Coronary artery (tissue), 2 donors: Measurements from ENCODE around the gene MAML3.

Source experiments
- DNase-seq: peaks from one replicate; pipeline ENCODE4 v3.0.0-alpha.2; 2017; ENCODE audit warnings: low spot score
- H3K27ac ChIP-seq, 2 donors: fragments of 200-600 bp; sonication (generic); one replicate each; pipeline ENCODE4 v1.5.1; 2016 to 2019
- H3K4me3 ChIP-seq: fragments of 200-600 bp; sonication (generic); 2 replicates; pipeline ENCODE4 v1.5.1; 2016; ENCODE audit warnings: mild to moderate bottlenecking, moderate library complexity
- TF ChIP-seq, protein P1 (sequence below): fragments of 200-600 bp; sonication (generic); IDR thresholded peaks from one replicate; pipeline ENCODE4 v1.5.1; 2019; ENCODE audit warnings: antibody characterized with exemption

MAML3 gene

DNA sequence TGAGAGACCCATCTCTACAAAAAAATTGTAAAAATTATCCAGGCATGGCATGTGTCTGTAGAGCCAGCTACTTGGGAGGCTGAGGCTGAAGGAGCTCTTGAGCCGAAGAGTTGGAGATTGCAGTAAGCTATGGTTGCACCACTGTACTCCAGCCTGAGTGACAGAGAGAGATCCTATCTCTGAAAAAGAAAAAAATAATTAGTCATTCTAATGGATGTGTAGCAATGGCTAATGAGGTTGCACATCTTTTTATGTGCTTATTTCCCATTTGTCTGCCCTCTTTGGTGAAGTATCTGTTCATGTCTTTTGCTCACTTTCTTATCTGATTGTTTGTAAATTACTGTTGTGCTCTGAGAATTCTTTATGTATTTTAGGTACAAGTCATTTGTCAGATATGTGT lies 19.0 kb upstream of the MAML3 start:
- H3K27ac ChIP-seq: no peak overlapping the region
- DNase-seq: no peak
- TF ChIP-seq, protein P1, sequence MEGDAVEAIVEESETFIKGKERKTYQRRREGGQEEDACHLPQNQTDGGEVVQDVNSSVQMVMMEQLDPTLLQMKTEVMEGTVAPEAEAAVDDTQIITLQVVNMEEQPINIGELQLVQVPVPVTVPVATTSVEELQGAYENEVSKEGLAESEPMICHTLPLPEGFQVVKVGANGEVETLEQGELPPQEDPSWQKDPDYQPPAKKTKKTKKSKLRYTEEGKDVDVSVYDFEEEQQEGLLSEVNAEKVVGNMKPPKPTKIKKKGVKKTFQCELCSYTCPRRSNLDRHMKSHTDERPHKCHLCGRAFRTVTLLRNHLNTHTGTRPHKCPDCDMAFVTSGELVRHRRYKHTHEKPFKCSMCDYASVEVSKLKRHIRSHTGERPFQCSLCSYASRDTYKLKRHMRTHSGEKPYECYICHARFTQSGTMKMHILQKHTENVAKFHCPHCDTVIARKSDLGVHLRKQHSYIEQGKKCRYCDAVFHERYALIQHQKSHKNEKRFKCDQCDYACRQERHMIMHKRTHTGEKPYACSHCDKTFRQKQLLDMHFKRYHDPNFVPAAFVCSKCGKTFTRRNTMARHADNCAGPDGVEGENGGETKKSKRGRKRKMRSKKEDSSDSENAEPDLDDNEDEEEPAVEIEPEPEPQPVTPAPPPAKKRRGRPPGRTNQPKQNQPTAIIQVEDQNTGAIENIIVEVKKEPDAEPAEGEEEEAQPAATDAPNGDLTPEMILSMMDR: no peak
- H3K4me3 ChIP-seq: no peak overlapping the region

DNA sequence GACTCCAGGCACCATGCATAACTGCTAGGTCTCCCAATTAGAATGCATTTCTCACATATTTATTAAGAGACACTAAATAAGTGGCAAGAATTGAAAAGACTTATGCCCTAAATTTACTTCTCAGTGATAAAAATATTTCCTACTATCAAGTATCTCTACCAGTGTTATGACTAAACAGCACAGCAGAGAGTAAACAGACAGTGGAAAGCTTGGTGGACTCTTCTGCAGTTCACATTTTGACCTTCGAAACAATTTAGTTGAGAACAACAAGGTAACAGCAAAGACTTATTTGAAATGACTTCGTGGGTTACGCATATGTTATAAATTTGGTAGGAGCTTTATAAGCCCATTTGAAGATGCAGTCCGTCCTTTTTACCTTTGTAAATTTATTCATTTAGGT lies 16.3 kb upstream of the MAML3 start:
- no peak overlapping the region for H3K27ac ChIP-seq
- no peak overlapping the region for H3K4me3 ChIP-seq
- TF ChIP-seq, protein P1: no peak
- no peak for DNase-seq

DNA sequence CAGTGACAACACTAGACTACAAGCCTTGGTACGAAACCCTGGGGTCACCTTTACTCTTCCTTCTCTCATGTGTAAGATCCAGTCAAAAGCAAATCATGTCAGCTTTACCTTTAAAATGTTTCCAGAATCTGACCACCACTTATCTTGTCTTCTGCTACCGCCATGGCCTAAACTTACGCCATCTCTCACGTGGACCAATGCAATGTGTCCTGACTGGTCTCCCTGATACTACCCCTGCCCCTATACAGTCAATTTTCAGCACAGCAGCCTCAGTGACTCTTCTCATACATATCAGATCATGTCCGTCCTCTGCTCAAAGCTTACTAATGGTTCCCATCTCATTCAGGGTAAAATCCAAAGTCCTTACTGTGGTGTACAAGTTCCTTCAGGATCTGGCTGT lies 15.0 kb upstream of the MAML3 start:
- TF ChIP-seq, protein P1: no peak
- Histone ChIP-seq H3K4me3 (no peak overlapping the region), H3K27ac (no peak overlapping the region)
- no peak for DNase-seq

DNA sequence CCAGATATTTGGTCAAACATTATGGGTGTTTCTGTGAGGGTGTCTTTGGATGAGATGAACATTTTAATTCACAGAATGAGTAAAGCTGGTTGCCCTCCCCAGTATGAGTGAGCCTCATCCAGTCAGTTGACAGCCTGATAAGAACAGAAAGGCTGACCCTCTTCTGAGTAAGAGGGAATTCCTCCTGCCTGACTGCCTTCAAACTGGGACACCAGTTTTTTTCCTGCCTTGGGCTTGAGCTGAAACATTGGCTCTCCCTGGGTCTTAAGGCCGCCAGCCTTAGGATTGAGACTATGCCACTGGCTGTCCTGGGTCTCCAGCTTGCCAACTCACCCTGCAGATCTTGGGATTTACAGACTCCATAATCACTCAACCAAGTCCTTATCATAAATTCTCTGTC lies 14.5 kb upstream of the MAML3 start:
- TF ChIP-seq, protein P1: no peak
- no peak for DNase-seq
- H3K4me3 ChIP-seq: no peak overlapping the region
- H3K27ac ChIP-seq: no peak overlapping the region

DNA sequence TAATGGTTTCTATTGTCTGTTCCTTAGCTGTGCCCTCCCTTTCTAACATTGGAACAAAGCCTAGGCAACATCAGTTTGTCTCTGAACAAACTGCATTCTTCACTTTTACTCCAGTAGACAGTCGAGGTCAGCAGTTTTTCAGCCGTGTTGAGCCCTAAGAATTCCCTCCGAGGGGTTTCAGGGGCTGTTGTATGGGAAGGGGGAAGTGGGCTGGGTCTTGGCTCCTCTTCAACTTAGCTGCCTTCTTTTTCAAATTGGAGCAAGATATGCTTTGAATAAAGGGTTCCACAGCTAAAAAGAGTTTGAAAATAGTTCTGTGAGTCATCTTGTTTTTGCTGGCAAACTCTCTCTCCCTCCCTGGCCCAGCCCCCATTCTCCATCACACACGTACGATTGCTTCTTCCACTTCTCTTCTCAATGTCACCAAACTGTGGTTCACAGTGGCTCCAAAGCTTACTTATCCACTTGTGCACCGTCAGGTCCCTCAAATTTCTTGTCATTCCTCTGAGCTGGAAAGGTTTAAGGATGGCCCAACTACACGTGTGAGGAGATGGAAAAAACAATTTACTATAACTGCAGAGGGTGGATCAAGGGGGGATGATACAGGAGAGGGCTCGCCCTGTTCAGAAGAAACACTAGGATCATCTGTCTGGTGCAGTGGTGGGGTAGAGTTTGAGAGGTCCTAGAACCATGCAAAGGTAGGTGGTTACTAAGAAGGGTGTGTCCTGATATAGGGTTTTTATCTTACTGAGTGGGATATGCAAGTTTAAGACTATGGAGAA lies 9.2 kb upstream of the MAML3 start:
- peak overlapping the region in 1 of 2 donors; percentile 43 for H3K27ac ChIP-seq

DNA sequence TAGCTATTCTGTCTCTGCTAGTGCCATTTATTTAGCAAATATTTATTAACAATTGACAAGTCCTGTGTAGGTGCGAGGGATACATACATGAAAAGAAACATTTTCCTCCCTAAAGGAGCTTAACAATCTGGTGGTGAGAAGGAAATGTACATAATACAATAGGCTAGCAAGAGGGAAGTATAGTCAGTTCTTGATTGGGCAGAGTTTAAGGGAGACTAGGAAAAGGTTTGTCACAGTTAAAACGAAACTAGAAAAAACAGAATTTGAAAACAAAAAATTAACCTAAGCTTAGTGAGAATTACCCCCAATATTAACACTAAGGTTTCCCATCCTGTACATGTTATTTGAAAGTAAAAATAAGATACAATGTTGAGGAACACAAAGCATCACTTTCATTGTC lies 8.6 kb upstream of the MAML3 start:
- TF ChIP-seq, protein P1: no peak
- DNase-seq: no peak
- H3K27ac ChIP-seq: peak overlapping the region in 1 of 2 donors; percentile 43
- H3K4me3 ChIP-seq: peak overlapping the region; percentile 40

More for the DNA sequence above, 9.2 kb upstream of the MAML3 start:
- peak overlapping the region; percentile 40 for H3K4me3 ChIP-seq
- TF ChIP-seq, protein P1: no peak
- DNase-seq: no peak

DNA sequence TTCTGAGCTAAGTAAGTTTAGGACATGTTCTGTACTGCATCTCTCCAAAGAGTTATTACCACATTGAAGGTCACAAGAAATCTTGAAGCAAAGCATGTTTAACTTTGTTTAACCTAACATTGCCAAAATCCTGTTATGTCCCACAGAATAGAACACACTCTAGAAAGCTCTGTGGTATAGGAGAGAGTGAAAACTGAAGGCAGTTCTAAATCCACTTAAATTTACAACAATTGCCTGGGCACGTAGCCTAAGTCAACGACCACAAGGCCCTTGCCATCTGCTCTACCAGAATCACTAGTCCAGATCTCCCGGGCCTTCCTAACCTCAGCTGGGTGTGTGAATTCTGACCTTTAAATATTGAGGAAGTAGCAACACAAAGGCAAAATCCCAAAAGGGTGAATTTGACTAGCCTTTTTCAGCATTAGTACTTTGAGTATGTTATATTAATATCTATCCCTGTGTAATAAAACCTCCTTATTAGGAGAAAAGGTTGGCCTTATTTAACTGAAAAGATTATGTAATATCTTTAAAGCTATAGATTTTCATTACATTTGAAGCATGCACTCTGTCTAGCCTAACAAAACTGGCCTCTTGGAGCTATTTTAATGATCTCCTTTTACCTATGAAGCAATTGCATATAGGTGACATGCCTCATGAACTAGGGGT lies 4.5 kb upstream of the MAML3 start:
- no peak overlapping the region for H3K4me3 ChIP-seq
- H3K27ac ChIP-seq: peak overlapping the region in 1 of 2 donors; percentile 44
- TF ChIP-seq, protein P1: no peak
- no peak for DNase-seq
